DND-41 (cell line): ENCODE data around the gene EHF.

Source experiments
- ATAC-seq: fragments of 200-7000 bp; cut with Tn5 transposase; 3 replicates; pipeline ENCODE4 v1.9.1; 2021; ENCODE audit warnings: low read depth; ENCODE audit not compliant: insufficient read depth
- DNase-seq: peaks from one replicate; pipeline ENCODE4 v3.0.0-alpha.2; 2020
- H2AFZ ChIP-seq: 2 replicates; pipeline ENCODE4 v1.6.0; 2012; ENCODE audit warnings: low read depth, low read length
- H3K27ac ChIP-seq: 2 replicates; pipeline ENCODE4 v1.5.1; 2012; ENCODE audit warnings: low read length, inconsistent platforms
- H3K27me3 ChIP-seq: fragments of 200-600 bp; sonication (generic); 2 replicates; pipeline ENCODE4 v1.6.0; 2012; ENCODE audit warnings: low read length, mild to moderate bottlenecking, inconsistent platforms; ENCODE audit not compliant: insufficient read depth, poor library complexity
- H3K36me3 ChIP-seq: 2 replicates; pipeline ENCODE4 v1.5.1; 2012; ENCODE audit warnings: low read length, inconsistent platforms; ENCODE audit not compliant: insufficient read depth
- H3K4me1 ChIP-seq: 2 replicates; pipeline ENCODE4 v1.5.1; 2012; ENCODE audit warnings: mild to moderate bottlenecking, low read length; ENCODE audit not compliant: insufficient read depth
- H3K4me2 ChIP-seq: 2 replicates; pipeline ENCODE4 v1.6.0; 2012; ENCODE audit warnings: mild to moderate bottlenecking, moderate library complexity, low read length, inconsistent platforms; ENCODE audit not compliant: insufficient read depth
- H3K4me3 ChIP-seq, 2 experiments: fragments of 200-600 bp in 1 of 2; shearing (Covaris generic) in 1 of 2; 2 replicates each; pipeline ENCODE4 v1.5.1; 2012 to 2016; ENCODE audit warnings: inconsistent platforms in 2 of 2, low read length in 2 of 2, mild to moderate bottlenecking in 2 of 2, low read depth in 1 of 2, moderate library complexity in 1 of 2
- H3K79me2 ChIP-seq: 2 replicates; pipeline ENCODE4 v1.6.0; 2012; ENCODE audit warnings: low read length, inconsistent platforms; ENCODE audit not compliant: insufficient read depth
- H3K9ac ChIP-seq: 2 replicates; pipeline ENCODE4 v1.6.0; 2012; ENCODE audit warnings: low read depth, mild to moderate bottlenecking, inconsistent platforms, low read length, moderate library complexity
- H3K9me3 ChIP-seq: 2 replicates; pipeline ENCODE4 v1.5.1; 2012; ENCODE audit warnings: low read length, moderate library complexity, mild to moderate bottlenecking, inconsistent platforms; ENCODE audit not compliant: insufficient read depth, severe bottlenecking
- H4K20me1 ChIP-seq: 2 replicates; pipeline ENCODE4 v1.6.0; 2012; ENCODE audit warnings: low read length; ENCODE audit not compliant: insufficient read depth
- CTCF ChIP-seq: IDR thresholded peaks from 2 replicates; pipeline ENCODE4 v1.5.1; 2012; ENCODE audit warnings: borderline replicate concordance, low read length, moderate library complexity, mild to moderate bottlenecking; ENCODE audit not compliant: poor library complexity, severe bottlenecking; ENCODE audit errors: extremely low read depth
- EZH2 ChIP-seq: IDR thresholded peaks from 3 replicates; pipeline ENCODE4 v1.6.1; 2012; ENCODE audit warnings: borderline replicate concordance, low read depth, mild to moderate bottlenecking, moderate library complexity, low read length, inconsistent platforms; ENCODE audit not compliant: severe bottlenecking

EHF gene

GRCh38 chr11:34625576-34625975 lies 4.7 kb downstream of the EHF start:
- Histone ChIP-seq H3K9me3 (no peaks in the 10 kb centered on the region), H3K4me1 (no peaks in the 10 kb centered on the region), H4K20me1 (no peaks in the 10 kb centered on the region), H3K9ac (no peak overlapping the region), H3K79me2 (no peaks in the 10 kb centered on the region), H3K27me3 (peaks cover 5% of the 10 kb centered on the region), H3K4me3 (no peak overlapping the region), H3K27ac (no peak overlapping the region), H3K36me3 (no peaks in the 10 kb centered on the region), H2AFZ (no peak overlapping the region), H3K4me2 (no peak overlapping the region)
- TF ChIP-seq CTCF (no peak), EZH2 (no peak)
- no peak for DNase-seq
- ATAC-seq, result no peak

- no peak overlapping the region for H3K4me2 ChIP-seq
Observed at GRCh38 chr11:34626393-34626792, 5.5 kb downstream of the EHF start.

DNA sequence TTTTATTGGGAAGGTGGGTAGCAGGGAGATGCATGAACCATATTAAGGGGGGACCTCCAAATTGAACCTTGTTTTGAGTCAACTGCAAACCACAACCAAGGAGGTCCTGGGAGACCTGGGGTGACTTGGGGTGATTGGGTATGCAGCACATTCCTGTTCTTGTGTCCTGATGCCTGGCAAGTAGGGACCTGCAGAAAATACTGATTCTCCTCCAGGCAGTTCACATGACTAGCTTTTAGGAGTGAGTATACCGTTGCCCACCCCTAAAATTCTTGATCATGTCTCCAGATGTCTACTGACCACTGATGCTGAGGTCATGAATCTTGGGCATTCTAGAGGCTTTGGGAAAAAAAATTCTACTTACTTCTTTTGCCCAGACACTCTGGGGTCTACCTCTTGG lies 6.3 kb downstream of the EHF start:
- no peaks in the 10 kb centered on the region for H3K4me1 ChIP-seq
- no peak overlapping the region for H3K27ac ChIP-seq
- H3K4me2 ChIP-seq, result no peak overlapping the region
- ATAC-seq (no peak), DNase-seq (no peak)
- H3K36me3 ChIP-seq, result no peaks in the 10 kb centered on the region
- H2AFZ ChIP-seq, result no peak overlapping the region
- H4K20me1 ChIP-seq, result no peaks in the 10 kb centered on the region
- H3K27me3 ChIP-seq, result peaks cover under 1% of the 10 kb centered on the region
- no peaks in the 10 kb centered on the region for H3K9me3 ChIP-seq
- TF ChIP-seq EZH2 (no peak), CTCF (no peak)
- no peak overlapping the region for H3K4me3 ChIP-seq
- no peak overlapping the region for H3K9ac ChIP-seq
- H3K79me2 ChIP-seq, result no peaks in the 10 kb centered on the region

More at GRCh38 chr11:34626393-34626792, 5.5 kb downstream of the EHF start:
- no peaks in the 10 kb centered on the region for H4K20me1 ChIP-seq
- H2AFZ ChIP-seq, result no peak overlapping the region
- peaks cover 5% of the 10 kb centered on the region for H3K27me3 ChIP-seq
- TF ChIP-seq EZH2 (no peak), CTCF (no peak)
- ATAC-seq (no peak), DNase-seq (no peak)
- no peak overlapping the region for H3K27ac ChIP-seq
- no peaks in the 10 kb centered on the region for H3K79me2 ChIP-seq
- H3K4me1 ChIP-seq, result no peaks in the 10 kb centered on the region
- H3K4me3 ChIP-seq, result no peak overlapping the region
- H3K9me3 ChIP-seq, result no peaks in the 10 kb centered on the region
- H3K36me3 ChIP-seq, result no peaks in the 10 kb centered on the region
- H3K9ac ChIP-seq, result no peak overlapping the region

GRCh38 chr11:34629711-34630110 lies 8.8 kb downstream of the EHF start:
- H3K9ac ChIP-seq, result no peak overlapping the region
- no peaks in the 10 kb centered on the region for H3K79me2 ChIP-seq
- no peaks in the 10 kb centered on the region for H3K36me3 ChIP-seq
- H2AFZ ChIP-seq, result no peak overlapping the region
- no peak overlapping the region for H3K4me3 ChIP-seq
- H3K4me1 ChIP-seq, result no peaks in the 10 kb centered on the region
- DNase-seq, result no peak
- no peak overlapping the region for H3K27ac ChIP-seq
- no peak for ATAC-seq
- no peaks in the 10 kb centered on the region for H3K27me3 ChIP-seq
- TF ChIP-seq CTCF (no peak), EZH2 (no peak)
- H4K20me1 ChIP-seq, result no peaks in the 10 kb centered on the region
- H3K4me2 ChIP-seq, result no peak overlapping the region
- no peaks in the 10 kb centered on the region for H3K9me3 ChIP-seq
